HFF-Myc (cell line): Measurements from ENCODE around the gene CAPZA1.

ENCODE experiments used
- DNase-seq: peaks from one replicate; pipeline ENCODE4 v3.0.0-alpha.2; 2011; ENCODE audit warnings: low read depth; ENCODE audit errors: extremely low read depth
- H3K4me3 ChIP-seq: replicated peaks from 2 replicates; pipeline ENCODE4 v1.5.1; 2011; ENCODE audit warnings: low read depth, mild to moderate bottlenecking, control low read depth, low read length
- CTCF ChIP-seq: IDR thresholded peaks from 2 replicates; pipeline ENCODE4 v1.5.1; 2012; ENCODE audit warnings: mild to moderate bottlenecking, low read depth, low read length, control low read depth; ENCODE audit errors: missing control alignments

Gene CAPZA1

DNA sequence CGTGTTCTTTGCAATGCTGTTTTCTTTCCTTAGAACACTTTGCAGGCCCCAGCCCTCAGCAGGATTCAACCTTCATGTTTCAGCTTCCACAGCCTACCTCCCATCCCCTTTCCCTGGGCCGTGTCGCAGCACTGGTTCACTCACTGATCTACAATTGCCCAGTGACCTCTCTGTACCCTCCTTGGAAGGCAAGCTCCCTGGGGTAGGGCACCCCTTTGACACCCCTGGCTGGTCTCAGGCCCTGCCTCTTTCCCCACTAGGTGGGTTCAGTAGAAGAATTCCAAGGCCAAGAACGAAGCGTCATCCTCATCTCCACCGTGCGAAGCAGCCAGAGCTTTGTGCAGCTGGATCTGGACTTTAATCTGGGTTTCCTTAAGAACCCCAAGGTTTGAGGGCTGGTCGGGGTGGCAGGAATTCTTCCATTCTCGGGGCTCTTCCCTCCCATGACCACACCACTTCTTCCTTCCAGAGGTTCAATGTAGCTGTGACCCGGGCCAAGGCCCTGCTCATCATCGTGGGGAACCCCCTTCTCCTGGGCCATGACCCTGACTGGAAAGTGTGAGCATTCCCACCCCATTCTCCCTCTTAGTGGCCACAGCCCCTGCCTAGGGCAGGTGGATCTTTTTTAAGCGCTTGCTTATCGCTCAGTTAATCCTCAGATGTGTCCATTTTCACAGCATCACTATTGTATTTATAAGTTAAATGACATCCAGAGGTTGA, 80.0 kb downstream of the CAPZA1 start:
- no peak overlapping the region for H3K4me3 ChIP-seq
- DNase-seq: no peak
- TF ChIP-seq CTCF: no peak

DNA sequence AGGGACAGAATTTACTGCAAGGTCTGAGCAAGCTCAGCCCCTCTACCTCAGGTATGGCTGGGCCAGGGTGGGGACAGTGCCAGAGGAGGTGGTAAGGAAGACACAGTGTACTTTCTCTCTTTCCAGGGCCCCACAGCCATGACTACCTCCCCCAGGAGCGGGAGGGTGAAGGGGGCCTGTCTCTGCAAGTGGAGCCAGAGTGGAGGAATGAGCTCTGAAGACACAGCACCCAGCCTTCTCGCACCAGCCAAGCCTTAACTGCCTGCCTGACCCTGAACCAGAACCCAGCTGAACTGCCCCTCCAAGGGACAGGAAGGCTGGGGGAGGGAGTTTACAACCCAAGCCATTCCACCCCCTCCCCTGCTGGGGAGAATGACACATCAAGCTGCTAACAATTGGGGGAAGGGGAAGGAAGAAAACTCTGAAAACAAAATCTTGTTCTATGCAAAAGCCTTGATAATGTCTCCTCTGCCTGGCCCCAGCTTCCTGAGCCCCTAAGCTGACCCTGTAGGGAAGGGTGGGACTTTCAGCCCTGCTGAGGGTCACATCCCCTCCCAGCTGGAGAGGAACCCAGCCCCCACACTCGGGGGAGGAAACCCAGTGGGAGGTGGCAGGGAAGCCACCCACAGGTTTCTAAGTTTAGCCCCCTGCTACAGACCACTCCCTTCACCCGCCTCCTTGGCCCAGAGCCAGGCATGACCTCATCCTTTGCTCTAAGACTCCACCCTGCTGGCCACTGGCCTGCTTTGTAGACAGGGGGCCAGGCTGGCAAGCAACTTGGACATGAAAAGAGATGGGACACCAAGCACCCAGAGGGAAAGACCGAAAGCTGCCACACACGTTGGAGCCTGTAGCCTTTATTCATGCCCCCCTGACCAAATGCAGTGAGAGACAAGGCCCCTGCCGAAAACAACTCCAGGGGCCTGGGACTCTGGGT, 80.9 kb downstream of the CAPZA1 start:
- TF ChIP-seq CTCF: no peak
- H3K4me3 ChIP-seq: no peak overlapping the region
- DNase-seq: peak; percentile 92

DNA sequence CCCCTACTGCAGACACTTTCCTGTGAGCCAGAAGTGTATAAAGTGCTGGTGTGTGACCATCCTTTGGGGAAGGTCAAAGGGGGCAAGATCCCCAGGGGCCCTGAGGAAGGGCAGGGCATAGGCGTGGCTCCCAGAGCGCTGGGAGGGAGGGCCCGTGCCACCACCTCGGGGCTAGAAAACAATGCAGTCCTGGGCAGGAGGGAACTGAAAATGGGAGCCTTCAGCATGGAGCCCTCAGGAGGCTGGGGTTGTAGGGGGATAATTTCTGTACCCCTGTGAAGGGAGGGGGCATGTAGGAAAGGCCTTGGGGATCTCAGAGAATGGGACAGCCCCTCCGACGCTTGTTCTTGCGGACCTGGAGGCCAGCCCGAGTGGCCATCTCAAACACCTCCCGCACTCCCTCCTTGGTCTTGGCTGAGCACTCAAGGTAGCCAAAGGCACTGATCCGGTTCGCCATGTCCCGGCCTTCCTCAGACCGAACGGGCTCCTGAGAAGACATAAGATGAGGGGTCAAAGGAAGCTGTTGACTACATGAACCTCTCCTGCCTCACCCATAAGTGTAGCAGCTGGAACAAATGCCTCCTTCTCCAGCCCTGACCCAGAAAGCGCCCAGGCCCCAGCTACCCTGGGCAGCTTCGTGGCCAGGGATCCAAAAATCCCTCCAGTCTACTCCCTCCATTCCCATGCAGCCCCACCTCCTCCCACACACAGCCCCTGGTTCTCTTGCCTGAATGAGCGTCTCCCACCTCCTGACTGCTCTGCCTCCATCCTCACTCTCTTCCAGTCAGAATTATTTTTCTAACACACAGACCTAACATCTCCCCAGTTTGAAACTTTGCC, 81.8 kb downstream of the CAPZA1 start:
- DNase-seq: no peak
- no peak overlapping the region for H3K4me3 ChIP-seq
- no peak for TF ChIP-seq CTCF

DNA sequence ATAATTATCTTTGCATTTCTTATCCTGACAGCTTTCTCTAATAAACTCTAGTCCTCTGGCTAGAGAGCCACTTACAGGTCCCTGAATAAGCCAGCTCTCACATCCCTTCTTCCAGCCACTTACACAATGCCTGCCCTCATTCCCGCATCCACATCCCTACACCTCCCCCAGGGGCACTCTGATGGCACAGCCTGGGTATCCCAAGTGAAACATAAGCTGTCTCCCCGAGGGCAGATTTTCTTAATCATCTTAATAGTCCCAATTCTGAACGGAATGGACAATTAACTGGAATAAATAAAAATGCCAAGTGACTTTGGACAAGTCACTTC, 82.4 kb downstream of the CAPZA1 start:
- TF ChIP-seq CTCF: no peak
- DNase-seq: no peak
- no peak overlapping the region for H3K4me3 ChIP-seq

DNA sequence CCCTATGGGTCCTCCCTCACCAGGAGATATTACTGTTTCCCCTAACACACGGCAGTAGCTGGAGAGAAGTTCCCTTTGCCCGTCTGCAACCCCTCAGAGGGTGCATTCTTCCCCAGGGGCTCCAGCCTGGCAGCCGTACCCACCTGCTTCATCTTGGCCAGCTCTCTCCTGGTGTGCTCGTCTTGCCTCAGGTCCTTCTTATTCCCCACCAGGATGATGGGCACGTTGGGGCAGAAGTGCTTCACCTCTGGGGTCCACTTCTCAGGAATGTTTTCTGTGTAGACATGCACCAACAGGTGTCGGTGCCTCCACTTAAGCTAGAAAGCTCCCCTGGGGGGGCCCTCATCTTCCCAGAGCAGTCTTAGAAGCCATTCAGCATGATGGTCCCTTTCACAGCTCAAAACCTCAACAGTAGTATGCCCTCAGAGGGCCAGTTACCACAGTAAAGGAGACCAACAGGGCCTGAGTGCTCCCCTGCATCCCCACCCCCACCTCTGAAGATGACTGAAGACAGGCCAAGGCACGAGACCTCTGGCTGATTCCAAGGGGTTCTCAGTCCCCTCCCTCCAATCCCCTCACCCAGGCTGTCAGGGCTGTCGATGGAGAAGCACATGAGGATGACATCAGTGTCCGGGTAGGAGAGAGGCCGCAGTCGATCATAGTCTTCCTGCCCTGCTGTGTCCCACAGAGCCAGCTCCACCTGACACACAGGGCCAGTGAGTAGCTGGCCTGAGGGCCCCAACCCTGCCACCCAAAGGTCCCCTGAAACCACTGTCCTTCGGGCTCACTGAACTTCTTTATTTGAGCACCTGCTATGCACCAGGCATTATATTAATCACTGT, 83.0 kb downstream of the CAPZA1 start:
- H3K4me3 ChIP-seq: no peak overlapping the region
- no peak for TF ChIP-seq CTCF
- DNase-seq: no peak

GRCh38 chr1:112703706-112704105, 84.1 kb downstream of the CAPZA1 start:
- DNase-seq: no peak
- H3K4me3 ChIP-seq: no peak overlapping the region

More at GRCh38 chr1:112703706-112704105, 84.1 kb downstream of the CAPZA1 start:
- no peak for TF ChIP-seq CTCF
